HepG2 (cell line): ENCODE measurements around the gene ATP2B3. TPM values are rescaled to one million over a fixed set of nuclear protein-coding genes. Genes with fewer than 3 reads are reported as not detected.

Experiments used
- polyA plus RNA-seq, 8 experiments: library from polyadenylated mRNA; depleted of rRNA in 3 of 8; stranded (reverse) in 7 of 8; unstranded in 1 of 8; fragments of >200 nt; fragmentation: Illumina TruSeq in 4 of 8; extraction: Trizol in 4 of 8; gene quantifications; 2 replicates each; pipeline versions ENCODE4 v1.2.1 to v1.2.3, GENCODE V29; 2011 to 2016; ENCODE audit warnings: low read depth in 4 of 8, missing spikeins in 1 of 8, mixed read lengths in 1 of 8; ENCODE audit not compliant: insufficient read depth in 1 of 8
- total RNA-seq, 5 experiments: library from RNA; depleted of rRNA; stranded (reverse); fragments of >200 nt; fragmentation: Illumina TruSeq; extraction: Trizol; gene quantifications; 2 replicates each; pipeline ENCODE4 v1.2.3, GENCODE V29; 2016; ENCODE audit warnings: low read depth in 1 of 5

The ATP2B3 gene
- total and polyA plus RNA-seq, 2 of the 13 experiments (the other 11 are each of a cell fraction or from before 2014, with no cell fraction given), result not detected

Other genes with a start within 250 kb of the ATP2B3 start
- not detected in 2 replicates for gene PNMA6F, start 195.9 kb upstream of the ATP2B3 start, total RNA-seq (2016; rRNA removed; fragmentation: Illumina TruSeq; extraction: Trizol)
- gene PNMA6F, start 195.9 kb upstream of the ATP2B3 start, polyA plus RNA-seq (2011; rRNA removed), result not detected in 2 replicates
- 6.4 and 9.5 TPM in 2 replicates for gene ZNF275, start 183.5 kb upstream of the ATP2B3 start, total RNA-seq (2016; rRNA removed; fragmentation: Illumina TruSeq; extraction: Trizol)
- gene ZNF275, start 183.5 kb upstream of the ATP2B3 start, polyA plus RNA-seq (2011; rRNA removed), result 11.1 and 11.8 TPM in 2 replicates
- gene PNMA6E, start 116.3 kb upstream of the ATP2B3 start, total RNA-seq (2016; rRNA removed; fragmentation: Illumina TruSeq; extraction: Trizol), result not detected in 2 replicates
- not detected in 2 replicates for gene PNMA6E, start 116.3 kb upstream of the ATP2B3 start, polyA plus RNA-seq (2011; rRNA removed)
- 0.02 and 0.03 TPM in 2 replicates for gene ZFP92, start 106.2 kb upstream of the ATP2B3 start, total RNA-seq (2016; rRNA removed; fragmentation: Illumina TruSeq; extraction: Trizol)
- not detected in 2 replicates for gene ZFP92, start 106.2 kb upstream of the ATP2B3 start, polyA plus RNA-seq (2011; rRNA removed)
- gene TREX2, start 71.6 kb upstream of the ATP2B3 start, total RNA-seq (2016; rRNA removed; fragmentation: Illumina TruSeq; extraction: Trizol), result 0.18 TPM in 1 of 2 replicates, not detected in the other
- 0.13 and 0.17 TPM in 2 replicates for gene TREX2, start 71.6 kb upstream of the ATP2B3 start, polyA plus RNA-seq (2011; rRNA removed)
- gene HAUS7, start 47.1 kb upstream of the ATP2B3 start, total RNA-seq (2016; rRNA removed; fragmentation: Illumina TruSeq; extraction: Trizol), result 42.4 and 52.1 TPM in 2 replicates
- 9.1 and 10.9 TPM in 2 replicates for gene HAUS7, start 47.1 kb upstream of the ATP2B3 start, polyA plus RNA-seq (2011; rRNA removed)
- gene BGN, start 22.7 kb upstream of the ATP2B3 start, total RNA-seq (2016; rRNA removed; fragmentation: Illumina TruSeq; extraction: Trizol), result 0.18 TPM in 1 of 2 replicates, not detected in the other
- 0.40 and 0.63 TPM in 2 replicates for gene BGN, start 22.7 kb upstream of the ATP2B3 start, polyA plus RNA-seq (2011; rRNA removed)
- 23.7 and 25.5 TPM in 2 replicates for gene CCNQ, start 81.5 kb downstream of the ATP2B3 start, total RNA-seq (2016; rRNA removed; fragmentation: Illumina TruSeq; extraction: Trizol)
- gene CCNQ, start 81.5 kb downstream of the ATP2B3 start, polyA plus RNA-seq (2011; rRNA removed), result 15.0 and 22.0 TPM in 2 replicates
- gene DUSP9, start 129.6 kb downstream of the ATP2B3 start, total RNA-seq (2016; rRNA removed; fragmentation: Illumina TruSeq; extraction: Trizol), result 357 and 435 TPM in 2 replicates
- 235 and 335 TPM in 2 replicates for gene DUSP9, start 129.6 kb downstream of the ATP2B3 start, polyA plus RNA-seq (2011; rRNA removed)
- gene PNCK, start 156.2 kb downstream of the ATP2B3 start, total RNA-seq (2016; rRNA removed; fragmentation: Illumina TruSeq; extraction: Trizol), result not detected in 2 replicates
- gene PNCK, start 156.2 kb downstream of the ATP2B3 start, polyA plus RNA-seq (2011; rRNA removed), result 33.1 and 55.3 TPM in 2 replicates
- 9.0 and 13.9 TPM in 2 replicates for gene SLC6A8, start 170.3 kb downstream of the ATP2B3 start, total RNA-seq (2016; rRNA removed; fragmentation: Illumina TruSeq; extraction: Trizol)
- gene SLC6A8, start 170.3 kb downstream of the ATP2B3 start, polyA plus RNA-seq (2011; rRNA removed), result 176 and 264 TPM in 2 replicates
- gene BCAP31, start 206.7 kb downstream of the ATP2B3 start, total RNA-seq (2016; rRNA removed; fragmentation: Illumina TruSeq; extraction: Trizol), result 101 and 178 TPM in 2 replicates
- 139 and 155 TPM in 2 replicates for gene BCAP31, start 206.7 kb downstream of the ATP2B3 start, polyA plus RNA-seq (2011; rRNA removed)
- 10.1 and 15.9 TPM in 2 replicates for gene ABCD1, start 207.2 kb downstream of the ATP2B3 start, total RNA-seq (2016; rRNA removed; fragmentation: Illumina TruSeq; extraction: Trizol)
- 11.4 and 15.4 TPM in 2 replicates for gene ABCD1, start 207.2 kb downstream of the ATP2B3 start, polyA plus RNA-seq (2011; rRNA removed)
- gene PLXNB3, start 246.6 kb downstream of the ATP2B3 start, total RNA-seq (2016; rRNA removed; fragmentation: Illumina TruSeq; extraction: Trizol), result 1.2 and 3.0 TPM in 2 replicates
- 6.9 and 8.1 TPM in 2 replicates for gene PLXNB3, start 246.6 kb downstream of the ATP2B3 start, polyA plus RNA-seq (2011; rRNA removed)